Inflammatory macrophage (primary cell): ENCODE measurements around the gene TUG1.

Experiments used
- DNase-seq, 2 donors: peaks; one replicate each; pipeline ENCODE4 v3.0.0-alpha.2; 2020 to 2022
- total RNA-seq, 18 experiments: gene quantifications; one replicate each; lab custom pipeline; 2026; ENCODE audit warnings: mixed read lengths in 6 of 18, inconsistent platforms in 2 of 18; lab: John Stamatoyannopoulos, UW

Gene TUG1
- total RNA-seq = 24.3 to 144 (median 62.6) reads per million in 18 experiments

DNA sequence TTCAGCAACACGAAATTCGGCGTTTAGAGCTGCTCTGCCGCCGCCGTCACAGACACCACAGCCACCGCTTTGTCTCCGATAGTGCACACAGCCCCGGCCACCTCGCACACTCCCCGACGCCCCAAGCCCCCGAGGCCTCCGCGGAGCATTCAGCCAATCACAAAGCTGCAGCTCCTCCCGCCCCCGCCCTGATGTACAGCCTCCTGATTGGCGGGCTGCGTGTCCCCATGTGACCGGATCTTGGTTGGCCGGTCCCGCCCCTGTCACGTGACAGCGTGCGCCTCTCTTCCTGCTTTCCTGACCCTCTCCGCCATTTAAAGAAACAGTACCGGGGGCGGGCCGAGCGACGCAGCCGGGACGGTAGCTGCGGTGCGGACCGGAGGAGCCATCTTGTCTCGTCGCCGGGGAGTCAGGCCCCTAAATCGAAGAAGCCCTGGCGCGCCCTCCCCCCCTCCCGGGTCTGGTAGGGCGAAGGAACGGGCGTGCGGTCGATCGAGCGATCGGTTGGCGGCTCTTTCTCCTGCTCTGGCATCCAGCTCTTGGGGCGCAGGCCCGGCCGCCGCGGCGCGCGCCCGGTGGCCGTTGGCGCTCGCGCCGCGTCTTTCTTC, at the start of gene TUG1:
TUG1 (plus strand) TSS at position 342 of the 608 bp plus-strand sequence.
- DNase-seq = peak; percentile 98 to 99

- no peak for DNase-seq
These were observed 49.1 kb upstream of the TUG1 start for GRCh38 chr22:30919973-30920372.

DNA sequence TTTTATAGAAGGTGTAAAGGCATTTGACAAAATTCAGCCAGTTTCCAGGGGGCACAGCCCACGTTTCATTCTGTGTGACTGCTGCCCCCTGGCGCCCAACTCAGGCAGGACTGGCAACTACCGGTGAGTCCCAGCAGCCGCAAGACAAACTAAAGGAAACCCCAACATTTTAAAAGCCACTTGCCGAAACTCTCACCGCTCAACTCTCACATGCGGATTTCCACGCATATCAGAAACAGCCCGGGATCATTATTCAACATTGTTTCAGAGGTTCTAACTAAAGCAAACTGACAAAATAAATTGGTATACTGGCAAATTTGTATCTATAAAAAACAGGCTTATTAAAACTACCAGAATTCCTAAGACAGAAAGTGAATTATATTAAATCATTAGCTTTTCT, 48.7 kb upstream of the TUG1 start:
- DNase-seq = peak; percentile 70

- DNase-seq = no peak
These were observed 48.0 kb upstream of the TUG1 start for GRCh38 chr22:30921108-30921507.

DNA sequence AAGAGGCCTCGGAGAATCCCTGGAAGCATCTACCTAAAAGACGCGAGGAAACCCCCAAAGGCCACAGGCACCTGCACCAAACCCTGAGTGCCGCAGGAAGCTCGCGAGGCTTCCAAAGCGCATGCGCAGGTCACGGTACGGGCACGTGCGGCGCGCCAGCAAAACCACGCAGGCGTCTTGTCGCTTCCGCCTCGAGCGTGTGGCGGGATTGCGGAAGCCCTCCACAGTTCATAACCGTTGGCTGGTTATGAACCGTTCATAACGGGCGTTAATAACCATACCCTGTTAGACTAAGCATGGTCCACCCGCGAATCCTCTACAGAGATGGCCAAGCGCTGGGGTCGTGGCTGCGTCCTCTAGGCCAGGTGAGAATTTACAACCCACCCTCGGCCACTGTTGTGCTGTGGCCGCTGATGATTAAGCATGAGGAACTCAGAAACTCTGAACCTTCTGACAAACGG, 46.9 kb upstream of the TUG1 start:
- DNase-seq = peak; percentile 73 to 81

GRCh38 chr22:30923168-30923900, 45.7 kb upstream of the TUG1 start:
- no peak for DNase-seq

DNA sequence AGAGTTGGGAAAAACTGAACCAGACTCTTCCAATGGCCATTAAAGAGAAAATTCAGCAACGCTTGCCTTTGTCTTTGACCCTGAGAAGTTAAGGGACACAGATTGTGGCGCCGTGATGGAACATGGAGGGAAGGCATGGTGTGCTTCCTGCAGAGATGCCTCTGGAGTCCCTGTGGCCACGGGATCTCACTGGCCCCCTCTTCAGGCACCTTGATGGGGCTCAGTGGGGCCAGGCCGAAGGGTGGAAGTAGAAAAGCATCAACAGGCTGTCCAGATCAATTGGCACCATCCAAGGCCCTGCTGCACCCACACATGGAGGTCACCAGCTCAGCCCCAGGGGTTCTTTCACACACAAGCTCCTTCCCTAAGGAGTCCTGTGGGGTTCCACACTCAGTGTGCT, 43.4 kb upstream of the TUG1 start:
- no peak for DNase-seq

GRCh38 chr22:30926706-30927105, 42.4 kb upstream of the TUG1 start:
- DNase-seq = no peak

DNA sequence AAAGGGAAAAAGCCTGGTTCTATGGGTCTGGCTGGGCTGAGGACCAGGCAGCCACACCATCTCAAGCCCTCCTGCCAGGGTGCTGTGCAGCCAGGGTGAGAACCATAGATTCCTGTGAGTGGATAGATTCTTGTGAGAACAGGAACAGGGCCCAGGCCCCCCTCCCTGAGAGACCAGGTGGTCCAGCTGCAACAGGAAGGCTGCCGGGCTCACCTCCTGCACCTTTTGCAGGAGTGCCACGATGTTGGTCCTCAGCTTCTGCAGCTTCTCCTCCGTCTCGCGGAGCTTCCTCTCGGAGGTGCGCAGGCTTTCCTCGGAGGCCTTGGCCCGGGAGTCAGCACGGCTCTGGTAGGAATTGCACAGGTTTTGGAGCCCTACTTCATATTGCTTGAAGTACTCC, 41.3 kb upstream of the TUG1 start:
- no peak for DNase-seq

DNA sequence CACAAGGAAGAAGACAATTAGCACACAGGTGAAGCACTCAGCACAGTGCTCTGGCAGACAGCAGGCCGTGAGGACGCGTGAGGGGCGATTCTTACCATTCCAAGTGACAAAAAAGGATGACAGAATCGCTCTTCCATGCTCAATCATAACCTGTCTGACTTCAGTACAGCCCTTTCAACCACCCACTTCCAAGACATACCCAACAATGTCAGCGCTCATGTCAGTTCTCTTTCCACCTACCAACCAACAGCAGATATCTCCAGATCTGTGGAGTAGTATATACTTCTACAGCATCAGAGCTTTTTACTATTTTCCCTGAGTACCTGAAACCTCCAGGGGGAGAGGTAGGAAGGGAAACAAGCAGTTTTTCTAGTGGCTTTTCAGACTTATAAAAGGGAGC, 40.7 kb upstream of the TUG1 start:
- DNase-seq = no peak

GRCh38 chr22:30930228-30930627, 38.8 kb upstream of the TUG1 start:
- DNase-seq = no peak

DNA sequence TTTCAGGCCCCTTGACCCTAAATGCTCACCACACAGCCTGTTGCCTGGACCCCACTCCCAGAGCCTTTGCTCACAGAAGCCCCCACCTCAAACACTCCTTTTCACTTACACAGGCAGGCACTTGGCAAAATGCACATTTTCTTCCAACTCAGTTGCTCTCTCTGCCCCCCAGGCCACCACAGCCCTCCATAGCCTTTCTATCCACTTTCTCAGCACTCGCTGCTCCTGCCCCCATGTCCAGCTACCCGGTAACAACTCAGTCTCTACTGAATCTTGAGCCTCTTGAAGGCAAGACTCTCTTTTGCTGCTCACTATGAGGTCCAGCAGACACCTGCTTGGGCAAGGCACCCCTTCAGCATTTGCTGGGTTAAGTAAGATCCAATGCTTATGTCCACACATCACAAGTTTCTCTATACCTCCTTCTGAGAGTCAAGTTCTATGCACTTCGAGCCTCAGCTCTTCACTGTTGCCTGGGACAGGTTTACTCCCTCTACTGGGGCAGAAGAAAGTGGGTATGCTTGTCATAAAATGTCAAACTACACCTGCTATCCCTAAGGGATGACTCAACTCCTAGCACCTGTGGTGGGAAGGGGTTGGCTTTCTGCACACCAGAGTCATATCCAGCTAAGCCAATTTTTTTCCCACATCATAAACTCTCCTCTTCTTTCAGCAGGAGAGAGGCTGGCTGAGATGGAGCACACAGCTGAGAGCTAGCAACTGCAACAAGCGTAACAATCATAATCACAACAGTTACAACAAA, 37.3 kb upstream of the TUG1 start:
- no peak for DNase-seq

DNA sequence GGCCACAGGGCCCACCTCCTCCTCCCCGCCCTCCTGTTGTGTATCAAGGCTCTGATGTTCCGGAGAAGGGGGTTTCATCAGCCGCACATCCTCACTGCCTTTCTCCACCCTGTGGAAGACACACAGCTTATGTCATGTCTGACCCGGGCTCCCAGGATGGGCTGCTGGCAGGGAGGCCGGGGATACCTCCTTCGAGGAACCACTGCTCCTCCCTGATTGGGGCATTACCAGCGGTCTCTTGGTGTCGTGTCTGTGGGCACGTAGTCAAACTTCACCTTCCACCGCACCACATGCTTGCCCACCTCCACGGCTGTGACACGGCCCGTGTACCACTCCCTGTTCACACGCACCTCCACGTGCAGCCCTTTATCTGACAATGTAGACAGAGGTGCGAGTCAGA, 36.4 kb upstream of the TUG1 start:
- DNase-seq = no peak

GRCh38 chr22:30933457-30933856, 35.6 kb upstream of the TUG1 start:
- DNase-seq = no peak

- no peak for DNase-seq
These were observed 35.0 kb upstream of the TUG1 start for GRCh38 chr22:30934053-30934452.

GRCh38 chr22:30940685-30941362, 28.2 kb upstream of the TUG1 start:
- DNase-seq = no peak

- no peak for DNase-seq
These were observed 27.7 kb upstream of the TUG1 start for GRCh38 chr22:30941363-30941740.

GRCh38 chr22:30943368-30943767, 25.7 kb upstream of the TUG1 start:
- DNase-seq = no peak

GRCh38 chr22:30944986-30945385, 24.1 kb upstream of the TUG1 start:
- DNase-seq = no peak

GRCh38 chr22:30945653-30946052, 23.4 kb upstream of the TUG1 start:
- DNase-seq = no peak

GRCh38 chr22:30946354-30946753, 22.7 kb upstream of the TUG1 start:
- no peak for DNase-seq

DNA sequence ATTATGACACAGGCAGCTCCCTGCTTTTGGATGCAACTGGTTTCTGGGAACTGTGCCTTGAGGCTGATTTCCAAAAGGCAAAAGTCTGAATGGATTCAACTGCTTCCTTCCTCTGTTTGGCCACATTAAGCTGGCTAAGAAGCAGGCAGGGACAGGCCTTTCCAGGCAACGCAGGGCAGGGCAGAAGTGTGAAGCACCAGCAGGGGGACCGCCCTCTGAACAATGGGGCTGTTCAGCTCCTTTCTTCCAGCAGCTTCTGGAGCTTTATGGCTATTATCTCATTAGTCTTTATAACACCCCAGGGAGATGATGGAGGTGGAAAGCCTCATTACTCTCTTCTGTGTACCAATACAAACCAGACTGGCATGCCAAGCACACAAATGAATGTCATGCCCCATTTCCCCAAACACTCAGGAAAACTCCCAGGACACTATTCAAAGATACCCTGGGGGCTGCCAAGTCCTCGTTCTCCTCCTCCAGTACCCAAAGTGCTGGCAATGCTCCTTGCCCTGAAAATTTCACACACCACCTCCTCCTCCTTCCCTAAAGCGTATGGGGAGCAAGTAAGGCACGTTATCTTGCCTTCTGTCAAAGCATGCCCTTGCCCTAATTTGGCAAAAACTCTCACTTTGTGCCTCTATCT, 21.8 kb upstream of the TUG1 start:
- DNase-seq = no peak
